Stimulated activated CD4-positive, alpha-beta T cell treated with anti-CD3 and anti-CD28 coated beads, Interleukin-12 subunit alpha, Interleukin-12 subunit beta, amount 100 ng/mL, for 48 hours (primary cell): ENCODE measurements around the gene DICER1.
"Not testable (repeated sequence)": the region's sequence is repeated elsewhere in the genome, so short reads cannot be mapped to it uniquely, and the experiment has no call there.

Experiments
- DNase-seq, 3 donors: peaks; one replicate each; pipeline ENCODE4 v3.0.0-alpha.2; 2020; ENCODE audit warnings: low read depth in 2 of 3, low spot score in 1 of 3

DICER1 gene

DNA sequence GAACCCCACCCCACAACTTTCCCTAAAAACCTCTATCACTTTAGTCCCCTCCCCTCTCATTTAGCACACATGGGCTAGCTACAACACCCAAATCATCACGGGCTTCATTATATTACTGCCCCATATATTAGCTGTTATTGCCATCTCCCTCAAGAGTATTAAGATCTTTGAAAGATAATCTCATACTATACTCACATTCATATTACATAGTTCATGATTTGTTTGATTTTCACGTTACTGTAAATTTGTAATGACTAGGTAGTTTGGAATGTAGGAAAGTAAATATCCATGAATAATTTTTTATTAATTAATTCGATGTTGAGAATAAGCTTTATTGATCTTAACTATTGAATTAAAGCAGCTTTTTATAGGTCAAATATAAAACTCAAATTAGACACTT lies 7.9 kb downstream of the DICER1 start:
- DNase-seq, result no peak

DNA sequence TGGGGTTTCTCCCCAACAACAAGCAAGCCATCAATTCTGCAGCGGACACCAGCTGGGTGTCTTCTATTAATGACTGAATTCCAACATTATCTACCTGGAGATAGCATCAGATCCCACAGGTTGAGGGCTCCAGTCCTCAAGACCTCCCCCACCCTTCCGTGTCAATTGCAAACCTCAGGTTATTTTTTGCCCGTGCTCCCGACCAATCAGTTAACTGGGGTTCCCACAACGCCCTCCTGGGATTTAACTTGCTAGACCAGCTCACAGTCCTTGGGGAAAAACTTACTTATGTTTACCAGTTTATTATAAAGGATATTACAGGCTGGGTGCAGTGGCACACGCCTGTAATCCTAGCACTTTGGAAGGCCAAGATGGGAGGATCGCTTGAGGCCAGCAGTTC lies 9.7 kb downstream of the DICER1 start:
- DNase-seq, result no peak

DNA sequence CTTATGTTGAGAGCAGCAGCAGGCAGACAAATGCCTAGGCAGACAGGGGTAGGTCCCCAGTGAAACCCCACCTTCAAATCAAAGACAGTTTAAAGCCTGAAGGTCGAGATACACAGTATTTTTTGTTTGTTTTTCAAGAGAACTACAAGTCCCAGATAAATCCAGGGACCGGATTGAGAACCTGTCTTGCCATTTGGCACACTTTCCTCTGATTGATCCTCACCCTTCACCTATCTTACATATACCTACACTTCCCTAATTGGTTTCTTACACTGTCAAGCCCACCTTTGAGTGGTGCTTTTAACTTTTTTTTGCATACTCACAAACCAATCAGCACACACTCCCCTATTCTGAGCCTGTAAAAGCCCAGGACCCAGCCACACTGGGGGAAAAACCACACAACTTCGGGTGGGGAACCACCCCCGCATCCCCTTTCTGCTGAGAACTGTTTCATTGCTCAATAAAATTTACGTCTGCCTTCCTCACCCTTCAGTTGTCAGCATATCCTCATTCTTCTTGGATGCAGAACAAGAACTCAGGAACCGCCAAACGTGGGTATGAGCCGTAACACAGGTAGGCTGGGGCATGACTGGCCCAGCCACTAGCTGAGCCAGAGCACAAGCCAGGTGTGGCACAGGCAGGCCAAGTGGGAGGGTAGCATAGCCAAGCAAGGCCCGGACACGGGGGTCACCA lies 11.1 kb downstream of the DICER1 start:
- DNase-seq, result no peak

DNA sequence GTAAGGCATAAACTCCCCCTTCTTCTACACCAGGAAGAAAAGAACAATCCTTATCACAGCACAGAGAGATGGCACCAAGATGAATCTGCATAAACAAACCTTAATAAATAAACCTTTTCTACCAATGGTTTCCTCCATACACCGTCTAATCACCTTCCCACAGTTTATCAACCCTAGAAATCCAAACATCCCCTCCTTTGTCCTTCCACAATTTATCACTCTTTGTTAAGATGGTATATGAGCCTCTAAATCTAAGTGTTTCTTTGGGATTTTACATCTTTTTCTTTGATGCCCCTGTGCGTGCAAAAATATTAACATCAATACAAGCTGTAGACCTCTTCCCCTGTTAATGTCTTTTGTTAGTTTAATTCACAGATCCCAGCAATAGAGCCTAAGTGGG lies 12.5 kb downstream of the DICER1 start:
- DNase-seq, result no peak

DNA sequence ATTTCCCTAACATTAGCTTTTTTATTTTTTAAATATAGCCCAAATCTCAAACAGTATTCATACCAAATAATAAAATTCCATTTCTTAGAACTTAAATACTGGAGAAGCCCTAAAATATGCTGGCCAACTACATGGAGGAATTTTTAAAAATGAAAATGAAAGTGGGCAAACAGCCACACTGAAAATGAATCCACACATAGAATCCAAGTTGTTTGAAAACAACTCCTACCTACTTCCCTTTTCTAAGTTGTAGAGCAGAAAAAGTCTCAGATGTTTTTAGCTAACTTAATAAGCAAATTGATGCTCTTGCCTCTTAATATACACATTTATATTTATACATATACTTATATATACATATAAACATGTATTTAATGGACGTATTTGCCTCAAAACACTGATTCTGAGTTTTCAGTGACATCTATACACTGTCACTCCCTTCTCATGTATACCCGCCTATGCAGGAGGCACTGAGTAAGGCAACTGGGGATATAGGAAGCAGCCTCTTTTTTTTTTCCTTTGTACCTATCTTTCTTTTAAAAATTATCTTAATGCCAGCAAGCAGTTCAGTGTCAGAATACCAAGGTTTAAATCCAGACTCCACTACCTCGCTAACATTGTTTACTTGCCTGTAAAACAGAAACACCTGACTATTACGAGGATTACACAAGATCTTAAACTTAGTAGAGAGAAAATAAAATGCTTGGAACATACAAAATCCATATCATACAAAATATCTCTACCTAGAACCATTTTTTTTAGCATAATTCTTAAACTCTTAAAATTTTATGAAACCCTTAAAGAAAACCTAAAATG lies 13.3 kb downstream of the DICER1 start:
- DNase-seq, result no peak

DNA sequence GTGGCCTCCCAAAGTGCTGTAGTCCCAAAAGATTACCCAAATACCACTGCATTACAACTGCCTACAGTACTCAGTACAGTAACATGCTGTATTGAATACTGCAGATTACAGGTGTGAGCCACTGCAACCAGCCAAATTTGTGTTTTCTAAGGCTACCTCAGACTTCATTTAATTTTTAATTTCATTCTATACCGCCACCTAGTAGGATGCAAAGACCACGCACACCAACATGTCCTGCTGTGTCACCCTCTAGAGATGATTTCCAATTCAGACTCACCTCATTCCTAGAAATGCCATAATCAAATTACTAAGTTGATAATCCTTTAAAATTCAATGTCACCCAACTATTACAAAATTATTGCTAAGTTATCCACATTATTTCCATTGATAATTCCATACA lies 15.1 kb downstream of the DICER1 start:
- DNase-seq, result no peak

DNA sequence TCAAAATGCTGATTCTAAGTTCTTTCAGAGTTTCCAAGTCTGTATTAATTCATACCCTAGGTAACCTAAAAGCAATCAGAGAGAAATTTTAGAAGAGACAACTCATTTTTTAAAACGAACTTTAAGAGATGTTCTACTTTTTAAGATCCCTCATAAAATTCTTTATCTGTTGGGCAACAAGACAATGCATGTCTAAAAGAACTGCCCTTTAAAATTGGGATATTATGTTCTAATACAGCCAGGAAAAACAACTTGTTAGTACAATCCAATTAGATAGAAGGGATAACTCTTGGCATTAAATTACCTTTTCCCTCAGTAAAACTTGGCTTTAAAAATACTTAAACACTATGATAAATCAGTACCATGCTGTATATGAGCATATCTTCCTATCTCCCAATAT lies 15.6 kb downstream of the DICER1 start:
- DNase-seq, result no peak

DNA sequence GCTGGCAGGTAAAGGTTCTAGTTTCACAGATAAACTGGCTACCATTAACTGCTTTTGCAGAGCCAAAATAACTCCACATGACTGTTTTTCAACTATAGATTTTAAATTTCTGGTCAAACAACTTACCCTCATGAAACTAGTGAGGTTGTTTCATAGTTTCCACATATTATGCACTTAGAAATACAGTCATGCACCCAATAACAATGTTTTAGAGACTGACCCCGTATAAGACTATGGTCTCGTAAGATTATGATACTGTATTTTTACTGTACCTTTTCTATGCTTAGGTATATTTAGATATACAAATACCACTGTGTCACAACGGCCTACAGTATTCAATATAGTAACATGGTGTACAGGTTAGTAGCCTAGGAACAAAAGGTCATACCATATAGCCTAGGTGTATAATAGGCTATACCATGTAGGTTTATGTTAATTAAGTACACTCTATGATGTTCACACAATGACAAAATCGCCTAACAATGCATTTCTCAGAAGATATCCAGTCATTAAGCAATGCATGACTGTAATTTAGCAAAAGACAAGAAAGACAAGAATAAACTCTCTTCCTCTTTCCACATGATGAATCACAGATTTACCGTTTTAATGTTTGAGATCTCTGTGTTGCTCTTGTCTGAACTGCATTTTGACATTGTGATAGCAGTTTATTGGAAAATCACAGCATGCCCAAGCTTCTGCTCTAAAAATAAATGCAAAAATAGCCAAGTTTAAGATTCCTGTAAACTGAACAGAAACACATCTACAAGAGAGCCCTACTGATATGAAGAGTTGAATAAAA lies 17.1 kb downstream of the DICER1 start:
- DNase-seq, result no peak

DNA sequence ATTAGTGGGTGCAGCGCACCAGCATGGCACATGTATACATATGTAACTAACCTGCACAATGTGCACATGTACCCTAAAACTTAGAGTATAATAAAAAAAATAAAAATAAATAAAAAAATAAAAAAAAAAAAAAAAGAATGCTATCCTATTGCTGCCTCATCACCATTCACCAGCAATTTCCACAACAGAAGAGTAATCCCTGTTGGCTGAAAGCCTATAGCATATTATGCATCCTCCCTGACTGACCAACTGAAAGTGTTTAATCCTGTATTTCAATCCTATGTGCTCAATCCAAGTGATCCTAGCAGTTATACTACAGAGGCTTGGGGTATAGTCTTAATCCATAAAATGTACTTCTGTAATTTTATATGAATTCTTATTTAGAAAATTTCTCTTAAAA lies 18.5 kb downstream of the DICER1 start:
- no peak for DNase-seq

DNA sequence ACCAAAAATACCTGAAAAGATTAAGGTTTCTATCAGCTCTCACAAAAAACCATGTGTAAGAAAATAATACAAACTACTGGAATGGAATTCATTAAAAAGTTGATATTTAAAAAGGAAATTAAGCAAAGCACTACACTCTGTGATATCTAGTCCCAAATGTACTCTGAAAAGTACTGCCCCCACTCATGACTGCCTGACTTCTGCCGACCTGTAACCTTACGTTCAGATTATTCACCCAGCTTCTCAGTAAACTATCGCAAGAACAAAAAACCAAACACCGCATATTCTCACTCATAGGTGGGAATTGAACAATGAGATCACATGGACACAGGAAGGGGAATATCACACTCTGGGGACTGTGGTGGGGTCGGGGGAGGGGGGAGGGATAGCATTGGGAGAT lies 18.9 kb downstream of the DICER1 start:
- not testable (repeated sequence) for DNase-seq

DNA sequence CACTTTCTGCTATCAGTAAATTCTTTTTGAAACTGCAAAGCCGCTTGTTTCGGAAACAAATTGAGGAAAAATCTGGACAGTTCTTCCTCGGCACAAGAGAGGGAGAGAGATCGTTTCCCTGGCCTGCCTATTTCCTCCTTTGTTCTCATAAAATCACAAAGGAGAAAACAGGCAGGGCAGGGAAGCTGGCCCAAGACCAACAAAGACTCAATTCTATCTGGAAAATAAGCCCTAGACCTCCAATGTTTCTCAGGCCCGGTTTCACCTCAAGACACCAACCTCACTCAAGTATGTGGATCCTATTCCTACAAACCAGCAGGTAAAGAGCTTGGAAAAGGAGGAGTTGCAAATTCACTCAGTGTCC lies 19.5 kb downstream of the DICER1 start:
- no peak for DNase-seq

DNA sequence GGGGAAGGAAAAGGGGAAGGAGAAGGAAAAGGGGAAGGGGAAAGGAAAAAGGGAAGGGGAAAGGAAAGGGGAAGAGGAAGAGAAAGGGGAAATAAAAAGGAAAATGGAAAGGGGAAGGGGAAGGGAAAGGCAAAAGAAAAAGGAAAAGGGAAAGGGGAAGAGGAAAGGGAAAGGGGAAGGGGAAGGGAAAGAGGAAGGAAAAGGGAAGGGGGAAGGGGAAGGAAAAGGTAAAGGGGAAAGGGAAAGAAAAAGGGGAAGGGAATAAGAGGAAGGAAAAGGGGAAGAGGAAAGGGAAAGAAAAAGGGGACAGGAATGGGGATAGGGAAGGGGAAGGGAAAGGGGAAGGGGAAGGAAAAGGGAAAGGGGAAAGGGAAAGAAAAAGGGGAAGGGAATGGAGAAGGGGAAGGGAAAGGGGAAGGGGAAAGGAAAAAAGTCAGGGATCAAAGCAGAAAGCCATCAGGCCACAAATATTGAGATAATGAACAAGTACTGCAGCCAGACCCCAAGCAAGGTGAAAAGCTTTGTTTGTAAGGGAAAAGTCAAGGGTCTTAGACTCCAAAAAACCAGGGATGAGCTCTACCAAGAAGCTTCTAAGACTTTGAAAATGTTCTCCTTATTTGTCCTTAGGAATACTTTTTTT lies 20.0 kb downstream of the DICER1 start:
- no peak for DNase-seq

DNA sequence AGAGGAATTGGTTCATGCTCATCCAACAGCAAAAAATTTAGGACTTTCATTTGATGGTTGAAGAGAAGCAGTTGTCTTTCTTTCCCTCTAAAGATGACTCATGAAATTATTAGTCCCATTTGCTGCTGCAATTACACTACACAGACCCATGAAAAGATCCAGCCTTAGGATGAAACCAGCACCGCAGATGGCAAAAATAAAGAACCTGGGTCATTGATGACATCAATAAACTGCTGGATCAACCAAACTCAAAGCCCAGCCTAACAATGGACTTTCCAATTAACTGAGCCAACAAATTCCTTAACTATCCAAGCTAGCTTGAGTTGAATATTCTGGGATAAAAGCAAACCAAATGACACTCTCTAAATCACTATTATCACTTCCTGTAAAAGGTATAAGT lies 20.7 kb downstream of the DICER1 start:
- DNase-seq, result no peak

DNA sequence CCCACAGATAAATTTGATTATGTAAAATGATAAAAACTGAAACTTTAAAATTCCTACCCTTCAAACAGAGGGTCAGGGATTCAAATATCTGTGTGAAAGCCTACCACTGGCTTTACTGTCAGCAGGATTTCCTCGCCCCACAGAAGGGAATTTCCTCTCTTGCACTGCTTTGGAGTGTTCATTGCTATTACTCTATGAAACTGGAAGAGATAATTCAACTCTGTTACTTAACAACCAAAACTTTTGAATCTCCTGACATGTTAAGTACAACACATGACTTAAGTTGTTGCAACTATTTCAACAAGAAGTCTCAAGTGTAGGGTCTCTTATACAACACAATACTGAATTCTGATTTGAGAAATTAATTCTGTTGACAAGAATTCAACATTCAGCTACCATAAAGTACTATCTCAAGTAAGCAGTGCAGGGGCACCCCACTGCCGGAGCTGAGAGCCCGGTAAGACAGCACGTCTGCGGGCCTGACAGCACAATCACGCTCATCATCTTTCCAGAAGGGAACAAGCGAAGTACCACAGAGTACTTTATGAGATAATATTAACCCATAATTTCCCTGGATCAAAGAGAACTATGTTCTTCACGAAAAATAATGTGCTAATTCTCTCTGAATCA lies 22.9 kb downstream of the DICER1 start:
- no peak for DNase-seq

DNA sequence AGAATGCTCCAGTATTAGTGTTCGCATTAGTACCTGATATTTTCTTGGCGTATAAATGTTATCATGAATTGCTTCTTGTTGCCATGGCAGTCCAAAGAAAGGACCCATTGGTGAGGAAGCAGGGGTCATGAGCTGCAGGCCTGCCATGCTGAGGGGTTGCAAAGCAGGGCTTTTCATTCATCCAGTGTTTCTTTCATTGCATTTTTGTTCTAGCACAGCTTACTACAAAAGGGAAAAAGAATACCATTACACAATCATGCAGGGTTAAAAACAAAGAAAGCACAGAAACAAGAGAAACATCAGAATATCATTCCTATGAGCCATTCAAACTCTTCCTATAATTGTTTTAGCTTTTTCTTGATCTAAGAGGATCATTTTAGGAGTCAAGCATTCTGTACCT lies 24.0 kb downstream of the DICER1 start:
- no peak for DNase-seq

DNA sequence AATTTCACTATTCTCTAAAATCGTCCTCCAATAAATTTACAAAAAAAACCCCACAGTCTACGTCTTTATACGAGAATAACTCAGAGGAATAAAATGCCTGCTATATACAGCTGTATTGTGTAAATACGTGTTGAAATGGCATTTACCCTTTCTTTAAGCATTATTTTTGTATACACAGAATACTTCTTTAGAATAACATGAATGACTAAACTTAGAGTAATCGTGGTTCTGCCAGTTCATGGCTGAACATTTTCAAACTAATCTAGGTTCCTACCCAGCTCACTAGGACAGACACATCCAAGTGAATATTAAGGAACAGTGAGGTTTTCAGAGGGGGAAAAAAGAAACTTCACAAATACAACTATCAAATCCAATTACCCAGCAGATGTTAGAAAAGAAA lies 24.6 kb downstream of the DICER1 start:
- no peak for DNase-seq

DNA sequence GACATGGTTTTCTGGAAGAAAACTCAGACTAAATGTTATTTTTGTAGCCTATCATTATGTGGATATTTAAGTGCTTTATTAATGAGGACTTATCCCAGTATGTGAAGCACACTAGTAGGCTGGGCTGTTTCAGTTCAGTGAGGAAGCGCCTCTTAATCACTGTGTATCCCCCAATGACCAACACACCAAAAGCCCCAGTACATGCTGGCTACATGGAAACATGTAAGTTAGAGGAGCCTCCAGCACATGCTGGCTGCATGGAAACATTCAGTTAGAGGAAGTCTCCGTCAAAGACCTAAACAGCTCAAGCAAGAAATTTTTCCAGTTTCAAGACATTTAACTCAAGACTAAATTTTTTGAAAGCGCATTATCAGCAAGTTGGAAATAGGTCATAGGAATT lies 26.8 kb downstream of the DICER1 start:
- no peak for DNase-seq

DNA sequence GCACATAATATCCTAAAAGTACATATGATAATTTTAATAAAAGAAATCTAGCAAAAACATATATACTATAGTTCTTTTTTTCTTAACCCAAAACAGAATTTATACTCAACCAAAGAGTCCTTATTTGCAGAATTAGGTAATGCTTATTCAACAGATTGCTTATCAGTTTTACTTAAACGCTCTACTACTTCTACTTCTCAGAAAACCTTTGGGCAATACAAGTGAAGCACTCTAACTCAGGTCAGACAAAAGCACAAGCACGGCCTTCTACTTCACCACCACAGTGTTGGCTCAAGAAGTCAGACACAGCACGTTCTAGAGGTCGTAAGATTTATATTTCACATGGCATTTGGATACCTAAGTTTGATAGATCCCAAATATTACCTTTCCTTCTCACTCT lies 29.2 kb downstream of the DICER1 start:
- DNase-seq, result no peak

DNA sequence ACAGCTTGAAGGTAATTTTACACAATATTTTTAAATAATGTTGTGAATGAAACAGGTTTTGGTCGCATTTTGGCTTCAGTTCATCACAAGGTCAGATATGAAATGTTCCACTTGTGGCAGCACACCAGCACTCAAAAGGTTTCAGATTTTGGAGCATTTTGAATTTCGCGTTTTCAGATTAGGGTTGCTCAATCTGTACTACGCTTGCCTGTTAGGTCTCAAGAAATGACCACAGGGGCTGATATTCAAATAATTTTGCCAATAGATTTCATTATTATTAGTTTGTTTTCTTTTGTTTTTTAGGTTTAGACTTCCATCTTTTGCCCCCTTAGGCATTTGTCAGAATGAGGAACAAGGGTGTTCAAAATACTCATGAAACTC lies 29.8 kb downstream of the DICER1 start:
- DNase-seq, result no peak

DNA sequence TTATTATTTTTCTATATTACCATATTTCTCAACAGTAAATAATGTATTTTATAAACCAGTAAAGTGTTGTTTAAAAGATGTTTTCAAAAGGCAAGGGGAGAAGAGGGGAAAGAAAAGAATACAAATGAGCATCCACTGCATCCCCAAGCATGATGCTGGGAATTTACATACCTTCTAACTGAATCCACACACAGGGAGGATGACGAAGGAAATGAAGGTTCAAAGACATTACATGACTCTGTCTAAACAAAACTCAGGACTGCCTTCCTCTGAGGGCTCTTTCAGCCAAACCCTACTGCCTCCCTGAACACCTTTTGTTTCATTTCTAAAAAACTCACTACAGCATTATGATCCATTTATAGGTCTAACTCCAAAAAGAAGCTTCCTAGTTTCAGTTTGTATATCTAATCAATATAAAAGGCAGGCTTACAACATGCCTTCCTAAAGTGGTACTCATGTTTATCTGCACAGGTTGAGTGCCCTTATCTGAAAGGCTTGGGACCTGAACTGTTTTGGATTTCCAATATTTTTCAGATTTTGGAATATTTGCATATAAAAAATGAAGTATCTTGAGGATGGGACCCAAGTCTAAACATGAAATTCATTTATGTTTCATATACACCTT lies 30.3 kb downstream of the DICER1 start:
- no peak for DNase-seq

DNA sequence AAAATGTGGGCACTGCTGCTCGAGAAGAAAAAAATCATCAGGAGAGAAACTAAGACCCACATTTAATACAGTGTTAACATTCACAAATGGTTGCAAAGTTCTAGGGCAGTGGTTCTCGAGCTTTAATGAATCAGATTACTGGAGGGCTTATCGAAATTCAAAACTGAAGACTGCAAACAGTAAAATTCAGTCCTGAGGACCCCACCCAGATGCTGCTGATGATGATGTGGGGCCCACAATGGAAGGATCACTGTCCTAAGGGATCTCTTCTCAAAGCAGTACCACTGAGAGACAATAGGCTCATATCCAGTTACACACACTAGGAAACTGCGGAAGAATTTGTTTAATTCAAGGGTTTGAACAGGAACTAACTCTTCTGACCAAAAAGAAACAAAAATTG lies 31.4 kb downstream of the DICER1 start:
- no peak for DNase-seq
